Uterus (tissue), 4 donors: ENCODE measurements around the gene MAPRE2. TPM values are rescaled to one million over a fixed set of nuclear protein-coding genes. Genes with fewer than 3 reads are reported as not detected.

Source experiments
- DNase-seq, 2 donors: peaks; one replicate each; pipeline ENCODE4 v3.0.0-alpha.2; 2019 to 2020
- H3K27ac ChIP-seq, 2 donors: fragments of 200-600 bp; sonication (generic); 1 replicate in 1 of 2; 2 replicates in 1 of 2; pipeline ENCODE4 v1.5.1; 2016 to 2018
- H3K27me3 ChIP-seq, 2 donors: fragments of 200-600 bp; sonication (generic); one replicate each; pipeline ENCODE4 v1.5.1; 2018 to 2019; ENCODE audit warnings: control low read depth in 1 of 2
- H3K36me3 ChIP-seq, 2 donors: fragments of 200-600 bp; sonication (generic); one replicate each; pipeline ENCODE4 v1.5.1; 2019; ENCODE audit warnings: control low read depth in 1 of 2
- H3K4me1 ChIP-seq, 2 donors: fragments of 200-600 bp; sonication (generic); one replicate each; pipeline ENCODE4 v1.5.1; 2018 to 2019; ENCODE audit warnings: control low read depth in 1 of 2
- H3K4me3 ChIP-seq, 2 donors: fragments of 200-600 bp; sonication (generic); 1 replicate in 1 of 2; 2 replicates in 1 of 2; pipeline ENCODE4 v1.5.1; 2018 to 2019; ENCODE audit warnings: mild to moderate bottlenecking in 1 of 2
- H3K9me3 ChIP-seq, 2 donors: fragments of 200-600 bp; sonication (generic); one replicate each; pipeline ENCODE4 v1.5.1; 2019; ENCODE audit warnings: control low read depth in 1 of 2
- POLR2A ChIP-seq, 2 donors: fragments of 450-650 bp; IDR thresholded peaks; one replicate each; pipeline ENCODE4 v1.6.1; 2016; ENCODE audit warnings: antibody characterized with exemption in 2 of 2, mild to moderate bottlenecking in 1 of 2, moderate library complexity in 1 of 2
- intact Hi-C: fragments of 100-400 bp; cut with DNase I; formaldehyde crosslinking; loops from one replicate; pipeline ENCODE4 v1.15.1; 2023; ENCODE audit warnings: low total_unique reads
- total RNA-seq, 4 donors: library from RNA; depleted of rRNA in 3 of 4; stranded (reverse); fragments of >200 nt in 3 of 4; gene quantifications; one replicate each; pipeline versions ENCODE4 v1.1.0 to v1.2.4, GENCODE V29; 2014 to 2023
- TF ChIP-seq, protein P1 (sequence below), 4 experiments: fragments of 200-600 bp in 2 of 4; fragments of 450-650 bp in 2 of 4; sonication (generic) in 2 of 4; IDR thresholded peaks; one replicate each; pipeline ENCODE4 v1.5.1; 2016 to 2019; ENCODE audit warnings: antibody characterized with exemption in 4 of 4, mild to moderate bottlenecking in 2 of 4, moderate library complexity in 1 of 4
- donor health status: DM: yes; HTN: yes; CAD: no.

Gene MAPRE2
- total RNA-seq, 4 donors from 2014 or later = 7.4 to 29.8 (median 21.7) TPM

DNA sequence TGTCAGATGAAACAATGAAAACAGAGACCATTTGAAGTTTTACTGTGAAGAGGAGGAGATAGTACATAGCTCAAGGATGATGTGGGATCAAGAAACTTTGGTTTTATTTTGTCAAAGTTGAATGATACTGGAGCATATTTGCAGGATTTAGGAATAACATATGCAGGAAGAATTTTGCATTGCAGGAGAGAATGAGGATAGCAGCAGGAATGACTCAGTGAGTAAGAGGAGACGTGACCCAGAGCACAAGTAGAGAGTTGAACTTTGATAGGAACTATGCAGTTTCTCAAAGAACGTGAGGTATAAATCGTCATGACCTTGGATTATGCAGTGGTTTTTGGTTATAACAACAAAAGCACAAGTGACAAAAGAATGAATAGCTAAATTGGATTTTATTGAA lies 47.7 kb downstream of the MAPRE2 start:
- no peak overlapping the region for H3K4me3 ChIP-seq
- no peak overlapping the region for H3K27ac ChIP-seq
- TF ChIP-seq POLR2A (IDR thresholded peaks at IDR 0.05) = no peak
- TF ChIP-seq, protein P1, sequence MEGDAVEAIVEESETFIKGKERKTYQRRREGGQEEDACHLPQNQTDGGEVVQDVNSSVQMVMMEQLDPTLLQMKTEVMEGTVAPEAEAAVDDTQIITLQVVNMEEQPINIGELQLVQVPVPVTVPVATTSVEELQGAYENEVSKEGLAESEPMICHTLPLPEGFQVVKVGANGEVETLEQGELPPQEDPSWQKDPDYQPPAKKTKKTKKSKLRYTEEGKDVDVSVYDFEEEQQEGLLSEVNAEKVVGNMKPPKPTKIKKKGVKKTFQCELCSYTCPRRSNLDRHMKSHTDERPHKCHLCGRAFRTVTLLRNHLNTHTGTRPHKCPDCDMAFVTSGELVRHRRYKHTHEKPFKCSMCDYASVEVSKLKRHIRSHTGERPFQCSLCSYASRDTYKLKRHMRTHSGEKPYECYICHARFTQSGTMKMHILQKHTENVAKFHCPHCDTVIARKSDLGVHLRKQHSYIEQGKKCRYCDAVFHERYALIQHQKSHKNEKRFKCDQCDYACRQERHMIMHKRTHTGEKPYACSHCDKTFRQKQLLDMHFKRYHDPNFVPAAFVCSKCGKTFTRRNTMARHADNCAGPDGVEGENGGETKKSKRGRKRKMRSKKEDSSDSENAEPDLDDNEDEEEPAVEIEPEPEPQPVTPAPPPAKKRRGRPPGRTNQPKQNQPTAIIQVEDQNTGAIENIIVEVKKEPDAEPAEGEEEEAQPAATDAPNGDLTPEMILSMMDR (IDR thresholded peaks at IDR 0.05) = no peak
- no peak for DNase-seq
- no peaks in the 10 kb centered on the region for H3K9me3 ChIP-seq
- no peaks in the 10 kb centered on the region for H3K36me3 ChIP-seq
- H3K27me3 ChIP-seq = no peaks in the 10 kb centered on the region
- intact Hi-C loops = no loop called here
- H3K4me1 ChIP-seq = no peaks in the 10 kb centered on the region

DNA sequence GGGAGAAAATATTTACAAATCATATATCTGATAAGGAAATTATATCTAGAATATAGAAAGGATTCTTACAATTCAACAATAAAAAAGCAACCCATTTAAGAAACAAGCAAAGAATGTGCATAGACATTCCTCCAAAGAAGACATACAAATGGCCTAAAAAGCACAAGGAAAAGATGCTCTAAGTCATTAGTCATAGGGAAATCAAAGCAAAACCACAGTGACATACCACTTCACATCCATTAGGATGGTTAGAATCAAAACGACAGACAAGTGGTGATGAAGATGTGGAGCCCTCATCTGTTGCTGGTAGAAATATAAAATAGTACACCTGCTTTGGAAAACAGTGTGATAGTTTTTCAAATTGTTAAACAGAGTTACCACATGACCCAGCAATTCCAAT lies 48.2 kb downstream of the MAPRE2 start:
- Histone ChIP-seq H3K4me3 (no peak overlapping the region), H3K4me1 (no peaks in the 10 kb centered on the region), H3K36me3 (no peaks in the 10 kb centered on the region), H3K27ac (no peak overlapping the region), H3K9me3 (no peaks in the 10 kb centered on the region), H3K27me3 (no peaks in the 10 kb centered on the region)
- intact Hi-C loops = no loop called here
- TF ChIP-seq, protein P1 (IDR thresholded peaks at IDR 0.05) = no peak
- no peak for TF ChIP-seq POLR2A (IDR thresholded peaks at IDR 0.05)
- no peak for DNase-seq

DNA sequence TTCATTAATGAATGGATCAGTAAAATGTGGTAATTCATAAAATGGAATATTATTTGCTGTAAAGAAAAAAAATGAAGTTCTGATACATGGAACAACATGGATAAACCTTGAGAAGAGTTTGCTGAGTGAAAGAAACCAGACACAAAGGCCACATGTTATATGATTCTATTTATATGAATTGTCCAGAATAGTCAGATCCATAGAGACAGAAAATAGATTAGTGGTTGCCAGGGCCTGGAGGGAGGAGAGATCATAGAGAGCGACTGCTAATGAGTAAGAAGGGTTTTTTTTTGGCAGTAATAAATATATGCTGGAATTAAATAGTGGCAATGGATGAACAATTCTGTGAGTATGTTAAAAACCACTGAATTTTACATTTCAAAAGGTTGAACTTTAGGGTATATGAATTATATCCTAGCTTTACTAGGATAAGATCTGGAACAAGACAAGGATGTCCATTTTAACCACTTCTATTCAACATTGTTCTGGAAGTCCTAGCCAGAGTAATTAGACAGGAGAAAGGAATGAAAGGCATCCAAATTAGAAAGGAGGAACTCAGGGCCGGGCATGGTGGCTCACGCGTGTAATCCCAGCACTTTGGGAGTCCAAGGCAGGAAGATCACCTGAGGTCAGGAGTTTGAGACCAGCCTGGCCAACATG lies 48.8 kb downstream of the MAPRE2 start:
- H3K4me1 ChIP-seq = no peaks in the 10 kb centered on the region
- intact Hi-C loops = no loop called here
- no peaks in the 10 kb centered on the region for H3K36me3 ChIP-seq
- no peaks in the 10 kb centered on the region for H3K27me3 ChIP-seq
- TF ChIP-seq, protein P1 (IDR thresholded peaks at IDR 0.05) = no peak
- TF ChIP-seq POLR2A (IDR thresholded peaks at IDR 0.05) = no peak
- no peak overlapping the region for H3K27ac ChIP-seq
- H3K4me3 ChIP-seq = no peak overlapping the region
- no peak for DNase-seq
- no peaks in the 10 kb centered on the region for H3K9me3 ChIP-seq

GRCh38 chr18:35091841-35092240 lies 50.6 kb downstream of the MAPRE2 start:
- H3K4me1 ChIP-seq = no peaks in the 10 kb centered on the region
- TF ChIP-seq, protein P1 (IDR thresholded peaks at IDR 0.05) = no peak
- TF ChIP-seq POLR2A (IDR thresholded peaks at IDR 0.05) = no peak
- no peak overlapping the region for H3K27ac ChIP-seq
- DNase-seq = no peak
- H3K4me3 ChIP-seq = no peak overlapping the region
- H3K9me3 ChIP-seq = no peaks in the 10 kb centered on the region
- no peaks in the 10 kb centered on the region for H3K27me3 ChIP-seq
- H3K36me3 ChIP-seq = no peaks in the 10 kb centered on the region
- intact Hi-C loops = no loop called here

DNA sequence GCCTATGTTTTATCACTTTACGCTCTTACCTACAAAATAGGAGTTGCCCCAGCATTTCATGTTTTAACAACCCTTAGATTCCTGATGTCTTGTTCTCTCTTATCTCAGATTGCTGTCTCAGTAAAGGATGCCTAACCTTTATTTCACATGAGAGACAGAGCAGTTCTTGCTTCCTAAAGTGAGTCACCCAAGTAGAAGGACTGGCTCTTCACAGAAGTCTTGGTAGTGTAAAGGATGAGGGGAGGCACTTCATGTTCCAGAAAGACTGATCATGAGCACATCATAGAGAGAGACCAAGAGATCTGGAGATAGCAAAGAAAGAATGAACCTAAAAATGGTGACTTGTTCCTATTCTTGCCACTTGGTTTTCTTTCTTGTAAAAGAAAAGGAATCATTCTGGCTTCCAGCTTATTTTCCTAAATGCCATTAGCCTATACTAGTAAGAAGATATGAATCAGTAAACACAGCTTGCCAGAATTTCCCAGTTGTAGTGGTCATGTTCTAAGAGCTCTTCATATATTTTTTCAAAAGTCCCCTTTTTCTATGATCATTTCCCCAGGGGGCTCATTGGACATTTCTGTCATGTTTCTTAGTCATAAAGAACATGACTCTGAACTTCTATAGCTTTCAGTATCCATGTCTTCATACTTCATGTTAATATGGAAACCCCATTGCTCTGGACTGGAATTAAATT lies 54.9 kb downstream of the MAPRE2 start:
- intact Hi-C loops = no loop called here
- no peaks in the 10 kb centered on the region for H3K4me1 ChIP-seq
- H3K4me3 ChIP-seq = no peak overlapping the region
- no peaks in the 10 kb centered on the region for H3K9me3 ChIP-seq
- no peaks in the 10 kb centered on the region for H3K36me3 ChIP-seq
- H3K27ac ChIP-seq = no peak overlapping the region
- TF ChIP-seq, protein P1 (IDR thresholded peaks at IDR 0.05) = no peak
- TF ChIP-seq POLR2A (IDR thresholded peaks at IDR 0.05) = no peak
- H3K27me3 ChIP-seq = no peaks in the 10 kb centered on the region
- no peak for DNase-seq
